ENCODE measurements around the gene SLIT1.

SLIT1 gene

GRCh38 chr10:97025613-97026242 lies 160.0 kb downstream of the SLIT1 start:
- DNase-seq (ENCODE audit: low read depth, low spot score) = peak; percentile 57

- DNase-seq (ENCODE audit: low read depth, low spot score) = peak; percentile 87
These were observed 161.3 kb downstream of the SLIT1 start for GRCh38 chr10:97024168-97025073.

- peak; percentile 46 for DNase-seq (ENCODE audit: low read depth, low spot score)
These were observed 162.2 kb downstream of the SLIT1 start for GRCh38 chr10:97023401-97024167.

GRCh38 chr10:97022616-97023015 lies 163.1 kb downstream of the SLIT1 start:
- no peak for DNase-seq (ENCODE audit: low read depth, low spot score)

GRCh38 chr10:97020452-97021400 lies 165.0 kb downstream of the SLIT1 start:
- peak; percentile 50 for DNase-seq (ENCODE audit: low read depth, low spot score)

- DNase-seq (ENCODE audit: low read depth, low spot score) = no peak
These were observed 166.4 kb downstream of the SLIT1 start for GRCh38 chr10:97019213-97019844.

- DNase-seq (ENCODE audit: low read depth, low spot score) = no peak
These were observed 167.2 kb downstream of the SLIT1 start for GRCh38 chr10:97018251-97019212.

GRCh38 chr10:97017474-97017903 lies 168.3 kb downstream of the SLIT1 start:
- DNase-seq (ENCODE audit: low read depth, low spot score) = no peak

- DNase-seq (ENCODE audit: low read depth, low spot score) = peak; percentile 13
These were observed 168.9 kb downstream of the SLIT1 start for GRCh38 chr10:97016728-97017473.

GRCh38 chr10:97015240-97015639 lies 170.5 kb downstream of the SLIT1 start:
- no peak for DNase-seq (ENCODE audit: low read depth, low spot score)

GRCh38 chr10:97013983-97014382 lies 171.8 kb downstream of the SLIT1 start:
- DNase-seq (ENCODE audit: low read depth, low spot score) = no peak

- DNase-seq (ENCODE audit: low read depth, low spot score) = no peak
These were observed 172.2 kb downstream of the SLIT1 start for GRCh38 chr10:97013568-97013967.

- DNase-seq (ENCODE audit: low read depth, low spot score) = no peak
These were observed 173.3 kb downstream of the SLIT1 start for GRCh38 chr10:97012470-97012869.

GRCh38 chr10:97011397-97011796 lies 174.4 kb downstream of the SLIT1 start:
- DNase-seq (ENCODE audit: low read depth, low spot score) = no peak

- no peak for DNase-seq (ENCODE audit: low read depth, low spot score)
These were observed 175.0 kb downstream of the SLIT1 start for GRCh38 chr10:97010695-97011206.

GRCh38 chr10:97007417-97007816 lies 178.3 kb downstream of the SLIT1 start:
- no peak for DNase-seq (ENCODE audit: low read depth, low spot score)

- no peak for DNase-seq (ENCODE audit: low read depth, low spot score)
These were observed 179.4 kb downstream of the SLIT1 start for GRCh38 chr10:97006364-97006763.

- DNase-seq (ENCODE audit: low read depth, low spot score) = no peak
These were observed 180.4 kb downstream of the SLIT1 start for GRCh38 chr10:97005349-97005748.

All from astrocyte of the hippocampus (primary cell).